RWPE2 (cell line): ENCODE measurements around the gene RECQL5.
"Not testable (repeated sequence)": the region's sequence is repeated elsewhere in the genome, so short reads cannot be mapped to it uniquely, and the experiment has no call there.

ENCODE experiments used
- ATAC-seq: fragments of 200-7000 bp; cut with Tn5 transposase; 3 replicates; pipeline ENCODE4 v1.9.1; 2021; ENCODE audit warnings: low read depth
- DNase-seq: peaks from one replicate; pipeline ENCODE4 v3.0.0-alpha.2; 2020; ENCODE audit warnings: low spot score
- H3K27ac ChIP-seq: fragments of 450-650 bp; 2 replicates; pipeline ENCODE4 v1.5.1; 2017; ENCODE audit warnings: mild to moderate bottlenecking; ENCODE audit not compliant: poor library complexity, severe bottlenecking
- H3K27me3 ChIP-seq: fragments of 250-450 bp; sonication (Bioruptor Pico); 2 replicates; pipeline ENCODE4 v1.5.1; 2021; ENCODE audit warnings: mild to moderate bottlenecking, moderate library complexity; ENCODE audit not compliant: insufficient read depth, poor library complexity, severe bottlenecking
- H3K36me3 ChIP-seq: fragments of 250-450 bp; sonication (Bioruptor Pico); 2 replicates; pipeline ENCODE4 v1.5.1; 2020; ENCODE audit warnings: low read depth, mild to moderate bottlenecking, moderate library complexity
- H3K4me1 ChIP-seq: fragments of 250-450 bp; sonication (Bioruptor Pico); 2 replicates; pipeline ENCODE4 v1.5.1; 2021; ENCODE audit warnings: mild to moderate bottlenecking, moderate library complexity; ENCODE audit not compliant: insufficient read depth, poor library complexity, severe bottlenecking
- H3K4me3 ChIP-seq: fragments of 250-450 bp; sonication (Bioruptor Pico); 2 replicates; pipeline ENCODE4 v1.5.1; 2021; ENCODE audit warnings: mild to moderate bottlenecking, moderate library complexity; ENCODE audit not compliant: severe bottlenecking
- H3K9me3 ChIP-seq: fragments of 250-450 bp; sonication (Bioruptor Pico); 2 replicates; pipeline ENCODE4 v1.5.1; 2021; ENCODE audit warnings: mild to moderate bottlenecking, moderate library complexity; ENCODE audit not compliant: severe bottlenecking
- TF ChIP-seq, protein P1 (sequence below): fragments of 450-650 bp; IDR thresholded peaks from one replicate; pipeline ENCODE4 v1.5.1; 2017; ENCODE audit warnings: mild to moderate bottlenecking, moderate library complexity; ENCODE audit not compliant: poor library complexity, severe bottlenecking

Gene RECQL5

GRCh38 chr17:75596320-75597087, 70.5 kb downstream of the RECQL5 start:
- Histone ChIP-seq H3K36me3 (no peaks in the 10 kb centered on the region), H3K27me3 (no peaks in the 10 kb centered on the region), H3K4me1 (no peaks in the 10 kb centered on the region), H3K9me3 (no peaks in the 10 kb centered on the region), H3K4me3 (no peak overlapping the region), H3K27ac (no peak overlapping the region)
- TF ChIP-seq, protein P1, sequence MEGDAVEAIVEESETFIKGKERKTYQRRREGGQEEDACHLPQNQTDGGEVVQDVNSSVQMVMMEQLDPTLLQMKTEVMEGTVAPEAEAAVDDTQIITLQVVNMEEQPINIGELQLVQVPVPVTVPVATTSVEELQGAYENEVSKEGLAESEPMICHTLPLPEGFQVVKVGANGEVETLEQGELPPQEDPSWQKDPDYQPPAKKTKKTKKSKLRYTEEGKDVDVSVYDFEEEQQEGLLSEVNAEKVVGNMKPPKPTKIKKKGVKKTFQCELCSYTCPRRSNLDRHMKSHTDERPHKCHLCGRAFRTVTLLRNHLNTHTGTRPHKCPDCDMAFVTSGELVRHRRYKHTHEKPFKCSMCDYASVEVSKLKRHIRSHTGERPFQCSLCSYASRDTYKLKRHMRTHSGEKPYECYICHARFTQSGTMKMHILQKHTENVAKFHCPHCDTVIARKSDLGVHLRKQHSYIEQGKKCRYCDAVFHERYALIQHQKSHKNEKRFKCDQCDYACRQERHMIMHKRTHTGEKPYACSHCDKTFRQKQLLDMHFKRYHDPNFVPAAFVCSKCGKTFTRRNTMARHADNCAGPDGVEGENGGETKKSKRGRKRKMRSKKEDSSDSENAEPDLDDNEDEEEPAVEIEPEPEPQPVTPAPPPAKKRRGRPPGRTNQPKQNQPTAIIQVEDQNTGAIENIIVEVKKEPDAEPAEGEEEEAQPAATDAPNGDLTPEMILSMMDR, result no peak
- DNase-seq (no peak), ATAC-seq (no peak)

DNA sequence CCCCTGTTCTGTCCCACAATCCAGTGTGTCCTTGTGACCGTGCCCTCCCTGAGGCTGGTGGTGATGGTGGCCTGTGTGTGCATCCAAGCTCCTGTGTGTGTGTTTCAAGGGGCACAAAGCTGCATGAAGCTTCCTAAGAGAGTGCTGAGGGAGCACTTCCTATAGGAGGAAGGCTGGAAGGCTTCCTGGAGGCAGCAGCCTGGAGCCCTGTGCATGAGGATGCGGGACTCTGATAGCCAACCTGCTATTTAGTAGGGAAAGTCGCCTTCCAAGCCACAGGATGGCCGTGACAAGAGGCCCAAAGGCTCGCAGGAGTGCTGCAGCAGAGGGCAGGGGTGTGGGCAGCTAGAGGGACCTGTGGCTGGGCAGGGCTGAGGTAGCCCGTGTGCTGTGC, 71.0 kb downstream of the RECQL5 start:
- DNase-seq (no peak), ATAC-seq (no peak; the same call in 2 of the 3 replicates)
- H3K27ac ChIP-seq, result no peak overlapping the region
- no peaks in the 10 kb centered on the region for H3K36me3 ChIP-seq
- H3K9me3 ChIP-seq, result no peaks in the 10 kb centered on the region
- no peaks in the 10 kb centered on the region for H3K27me3 ChIP-seq
- H3K4me3 ChIP-seq, result no peak overlapping the region
- no peaks in the 10 kb centered on the region for H3K4me1 ChIP-seq
- TF ChIP-seq, protein P1, result no peak

DNA sequence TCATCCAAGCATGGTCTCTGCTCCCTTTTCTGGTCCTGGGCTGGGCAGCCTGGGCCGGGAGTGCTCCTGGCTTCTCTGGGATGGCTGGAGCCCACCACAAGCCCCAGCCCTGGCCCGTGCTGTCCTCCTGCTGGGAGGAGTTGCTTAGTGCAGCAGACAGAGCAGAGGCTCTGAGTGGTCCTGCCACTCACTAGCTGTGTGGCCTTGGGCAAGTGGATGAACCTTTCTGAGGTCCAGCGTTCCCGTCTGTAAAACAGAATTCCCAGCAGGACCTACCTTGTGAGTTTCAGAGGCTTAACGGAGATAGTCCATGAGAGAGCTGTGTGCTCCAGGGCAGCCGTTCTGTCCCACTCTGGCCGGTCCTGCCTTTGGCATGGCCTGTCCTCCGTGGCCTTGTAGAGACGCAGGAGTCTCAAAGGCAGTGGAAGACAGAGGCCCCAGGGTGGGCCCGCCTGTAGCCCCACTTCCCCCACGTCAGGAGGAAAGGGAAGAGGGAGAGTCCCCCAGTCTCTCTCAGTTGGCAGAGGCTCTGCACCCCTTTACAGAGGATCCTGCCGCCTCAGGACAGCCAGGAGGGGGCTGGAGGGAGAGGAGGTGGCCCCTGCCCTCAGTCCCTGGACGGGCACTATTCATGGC, 71.6 kb downstream of the RECQL5 start:
- no peaks in the 10 kb centered on the region for H3K9me3 ChIP-seq
- ATAC-seq, result no peak
- H3K27ac ChIP-seq, result no peak overlapping the region
- no peak overlapping the region for H3K4me3 ChIP-seq
- DNase-seq, result no peak
- TF ChIP-seq, protein P1, result no peak
- H3K27me3 ChIP-seq, result no peaks in the 10 kb centered on the region
- no peaks in the 10 kb centered on the region for H3K4me1 ChIP-seq
- H3K36me3 ChIP-seq, result no peaks in the 10 kb centered on the region

GRCh38 chr17:75594499-75595283, 72.3 kb downstream of the RECQL5 start:
- no peak overlapping the region for H3K27ac ChIP-seq
- H3K4me1 ChIP-seq, result no peaks in the 10 kb centered on the region
- H3K9me3 ChIP-seq, result no peaks in the 10 kb centered on the region
- H3K36me3 ChIP-seq, result no peaks in the 10 kb centered on the region
- H3K27me3 ChIP-seq, result no peaks in the 10 kb centered on the region
- TF ChIP-seq, protein P1, result no peak
- no peak for ATAC-seq
- no peak overlapping the region for H3K4me3 ChIP-seq
- DNase-seq, result peak; percentile 64

- not testable (repeated sequence) for H3K27me3 ChIP-seq, H3K9me3 ChIP-seq, H3K36me3 ChIP-seq, ATAC-seq, H3K4me1 ChIP-seq, H3K4me3 ChIP-seq, DNase-seq, H3K27ac ChIP-seq
Measured at GRCh38 chr17:75593430-75593829, 73.5 kb downstream of the RECQL5 start.
